Ovary (tissue), 9 donors: ENCODE data around the gene RNF215. TPM values are rescaled to one million over a fixed set of nuclear protein-coding genes. Genes with fewer than 3 reads are reported as not detected.

Source experiments
- DNase-seq, 5 donors: peaks; one replicate each; pipeline ENCODE4 v3.0.0-alpha.2; 2019 to 2020
- H3K27ac ChIP-seq, 2 donors: fragments of 200-600 bp; one replicate each; pipeline versions ENCODE4 v1.5.1 to v1.8.0; 2019 to 2022
- H3K27me3 ChIP-seq: fragments of 200-600 bp; one replicate; pipeline ENCODE4 v1.8.0; 2022
- H3K36me3 ChIP-seq: fragments of 200-600 bp; sonication (generic); one replicate; pipeline ENCODE4 v1.5.1; 2019
- H3K4me1 ChIP-seq: one replicate; pipeline ENCODE4 v1.8.1; 2013; ENCODE audit warnings: mild to moderate bottlenecking, moderate library complexity; ENCODE audit not compliant: insufficient read depth
- H3K4me3 ChIP-seq: fragments of 200-600 bp; sonication (generic); one replicate; pipeline ENCODE4 v1.5.1; 2017
- H3K9me3 ChIP-seq, 2 donors: fragments of 200-600 bp in 1 of 2; sonication (generic) in 1 of 2; one replicate each; pipeline versions ENCODE4 v1.5.1 to v1.8.1; 2013 to 2019; ENCODE audit warnings: mild to moderate bottlenecking in 1 of 2, moderate library complexity in 1 of 2
- CTCF ChIP-seq, 3 donors: fragments of 450-650 bp in 2 of 3; fragments of 200-600 bp in 1 of 3; IDR thresholded peaks; one replicate each; pipeline versions ENCODE4 v1.5.1 to v1.8.0; 2016 to 2022; ENCODE audit warnings: antibody characterized with exemption in 3 of 3, mild to moderate bottlenecking in 1 of 3
- EP300 ChIP-seq: sonication (generic); formaldehyde crosslinking; IDR thresholded peaks from one replicate; pipeline ENCODE4 v1.6.1; 2017; ENCODE audit warnings: antibody characterized with exemption
- POLR2A ChIP-seq: fragments of 450-650 bp; IDR thresholded peaks from one replicate; pipeline ENCODE4 v1.6.1; 2017; ENCODE audit warnings: antibody characterized with exemption, mild to moderate bottlenecking, moderate library complexity
- WGBS, 3 donors: extraction: QIAGEN DNeasy Blood & Tissue Kit in 1 of 3; methylation state at CpG; one replicate each; pipeline versions ENCODE4 v1.1.5 to v1.1.7; 2013 to 2017; 5-methylcytosine and 5-hydroxymethylcytosine counted together
- intact Hi-C, 4 donors: fragments of 100-400 bp; cut with DNase I; formaldehyde crosslinking; loops; one replicate each; pipeline versions ENCODE4 v1.11.0 to v1.15.1; 2022 to 2023
- polyA plus RNA-seq, 2 donors: library from polyadenylated mRNA; stranded (reverse); fragments of 200-250 nt in 1 of 2; fragments of 350-450 nt in 1 of 2; fragmentation: Illumina TruSeq in 1 of 2; extraction: RNeasy Lipid Tissue Mini Kit (QIAGEN cat#74804) in 1 of 2; gene quantifications; one replicate each; pipeline ENCODE4 v1.2.3, GENCODE V29; 2013 to 2014
- total RNA-seq, 7 donors: library from RNA; depleted of rRNA in 2 of 7; stranded (reverse); fragments of >200 nt in 2 of 7; fragmentation: NEBNext Ultra II Directional in 3 of 7; extraction: Animal tissue kit (Norgen Biotek cat#: 25700) in 3 of 7; gene quantifications; one replicate each; pipeline versions ENCODE4 v1.1.0 to v1.2.4, GENCODE V29; 2016 to 2023
- donor health status: DM: no; HTN: no; CAD: no; lungs with moderate emphysema.
- donor health status: DM: no; HTN: no; CAD: no.
- donor health status: Bipolar disorder and iron deficiency.
- donor health status: DM: yes; HTN: yes; CAD: no.
- donor health status: DM: no; HTN: no; CAD: no.
- donor health status: DM: yes; HTN: yes; CAD: no.

Gene RNF215
- total and polyA plus RNA-seq, 9 donors: 2.9 to 26.1 (median 14.0) TPM

DNA sequence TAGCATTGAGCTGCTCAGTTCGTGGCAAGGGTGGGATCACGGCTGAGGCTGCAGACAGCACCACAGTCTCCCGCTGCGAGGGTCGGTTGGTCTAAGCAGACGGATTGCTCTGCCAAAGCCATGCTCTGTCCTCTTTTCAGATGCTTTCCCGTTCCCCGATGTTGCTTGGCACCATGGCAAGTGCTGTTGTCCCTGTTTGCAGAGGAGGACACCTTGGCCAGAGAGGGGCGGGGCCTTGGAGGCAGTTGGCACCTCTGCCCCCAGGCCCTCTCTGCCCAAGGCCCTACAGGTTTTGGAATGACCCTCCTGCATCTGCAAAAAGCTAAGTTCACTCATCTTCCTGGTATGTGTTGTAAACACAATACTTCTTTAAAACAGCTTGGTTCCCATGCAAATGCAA, 18.8 kb downstream of the RNF215 start:
- no peak overlapping the region for H3K4me3 ChIP-seq
- no peak overlapping the region for H3K27ac ChIP-seq
- no peaks in the 10 kb centered on the region for H3K36me3 ChIP-seq
- DNase-seq: no peak
- intact Hi-C loops: no loop called here
- no peaks in the 10 kb centered on the region for H3K4me1 ChIP-seq
- no peaks in the 10 kb centered on the region for H3K9me3 ChIP-seq
- no peaks in the 10 kb centered on the region for H3K27me3 ChIP-seq
- TF ChIP-seq EP300 (no peak), POLR2A (no peak), CTCF (IDR thresholded peaks at IDR 0.05) (no peak)
- 88 to 94% (median 88%) methylated on average over 9 of the region's 9 CpGs for WGBS, 3 donors

- no peak for TF ChIP-seq CTCF (IDR thresholded peaks at IDR 0.05)
- no peak for TF ChIP-seq EP300
- TF ChIP-seq POLR2A: no peak
- no peak for DNase-seq
- Histone ChIP-seq H3K36me3 (no peaks in the 10 kb centered on the region), H3K4me1 (no peaks in the 10 kb centered on the region), H3K27me3 (no peaks in the 10 kb centered on the region), H3K27ac (no peak overlapping the region), H3K4me3 (no peak overlapping the region), H3K9me3 (no peaks in the 10 kb centered on the region)
- 87 to 96% (median 93%) methylated on average over 17 to 18 of the region's 18 CpGs for WGBS, 3 donors
- intact Hi-C loops: no loop called here
Measured at GRCh38 chr22:30365891-30366290, 21.3 kb downstream of the RNF215 start.

DNA sequence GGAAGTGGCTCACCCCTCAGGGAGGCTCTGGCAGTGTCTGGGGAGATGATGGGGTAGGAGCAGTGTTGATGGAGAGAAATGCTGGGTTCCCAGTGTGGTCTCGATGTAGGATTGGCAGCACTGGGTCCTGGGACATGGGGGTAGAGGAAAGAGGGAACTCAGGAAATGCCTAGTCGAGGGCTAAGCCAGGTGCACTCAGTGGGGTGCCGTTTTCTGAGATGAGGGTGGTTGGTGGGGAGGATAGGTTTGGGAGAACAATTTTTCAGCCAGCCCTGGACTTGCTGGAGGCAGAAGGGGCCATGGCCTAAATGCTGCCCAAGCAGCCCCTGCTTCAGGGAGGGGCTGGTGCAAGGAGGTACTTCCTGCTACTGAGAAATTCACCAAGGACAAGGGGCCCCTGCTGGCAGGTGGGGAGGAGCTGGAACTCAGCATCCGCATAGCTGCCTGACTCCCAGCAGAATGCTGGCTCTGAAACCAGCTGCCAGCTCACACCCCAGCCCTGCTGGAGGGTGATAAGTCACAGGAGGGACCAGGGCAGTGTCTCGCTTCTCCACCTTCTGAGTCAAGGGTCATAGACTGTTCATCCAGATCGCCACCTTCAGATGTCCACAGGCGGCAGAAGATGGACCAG, 24.4 kb downstream of the RNF215 start:
- whole genome bisulfite sequencing, 3 donors: 70 to 73% (median 72%) methylated on average over 7 of the region's 7 CpGs
- intact Hi-C loops: no loop called here
- no peak for TF ChIP-seq EP300
- TF ChIP-seq POLR2A: no peak
- TF ChIP-seq CTCF (IDR thresholded peaks at IDR 0.05): no peak

GRCh38 chr22:30361916-30362650, 25.1 kb downstream of the RNF215 start:
- Histone ChIP-seq H3K4me1 (no peaks in the 10 kb centered on the region), H3K27me3 (no peaks in the 10 kb centered on the region), H3K4me3 (no peak overlapping the region), H3K27ac (no peak overlapping the region), H3K9me3 (no peaks in the 10 kb centered on the region), H3K36me3 (no peaks in the 10 kb centered on the region)
- DNase-seq: no peak
- TF ChIP-seq CTCF (IDR thresholded peaks at IDR 0.05) (no peak), POLR2A (no peak), EP300 (no peak)
- WGBS, 3 donors: 79 to 89% (median 82%) methylated on average over 10 of the region's 10 CpGs
- intact Hi-C loops: no loop called here

More for the DNA sequence above, 24.4 kb downstream of the RNF215 start:
- no peaks in the 10 kb centered on the region for H3K36me3 ChIP-seq
- DNase-seq: no peak
- no peaks in the 10 kb centered on the region for H3K9me3 ChIP-seq
- no peaks in the 10 kb centered on the region for H3K4me1 ChIP-seq
- no peak overlapping the region for H3K4me3 ChIP-seq
- H3K27ac ChIP-seq: no peak overlapping the region
- no peaks in the 10 kb centered on the region for H3K27me3 ChIP-seq
